ENCODE measurements around the gene ZNF775. TPM values are rescaled to one million over a fixed set of nuclear protein-coding genes. Genes with fewer than 3 reads are reported as not detected.

Gene ZNF775
- total RNA-seq, 2 donors from 2014 or later = 11.0 to 11.3 TPM

DNA sequence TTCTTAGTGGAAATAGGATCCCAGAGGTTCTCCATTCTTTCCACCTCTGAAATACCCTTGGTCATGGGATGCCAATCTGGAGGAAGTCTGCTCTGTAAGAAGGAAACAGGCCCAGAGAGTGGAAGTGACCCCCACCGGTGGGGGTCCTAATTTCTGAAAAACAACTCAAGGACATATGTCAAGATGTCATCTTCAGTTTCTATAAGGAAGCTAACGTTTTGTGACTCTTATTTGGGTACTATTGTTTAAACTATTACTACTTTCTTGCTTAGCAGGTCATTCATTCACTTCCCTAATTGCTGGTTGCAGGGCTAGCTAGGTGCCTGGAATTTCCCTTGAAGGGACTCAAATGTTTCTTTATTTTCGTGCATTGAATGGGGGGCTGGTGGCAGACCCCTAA lies 1.9 kb upstream of the ZNF775 start:
- Histone ChIP-seq H3K4me1 (peaks cover 17% of the 10 kb centered on the region), H3K27me3 (no peaks in the 10 kb centered on the region), H3K27ac (peak overlapping the region; percentile 97), H3K9me3 (no peaks in the 10 kb centered on the region), H3K4me3 (no peak overlapping the region), H3K36me3 (no peaks in the 10 kb centered on the region), H3K9ac (ENCODE audit: low read depth in 2 of 2, low read length in 2 of 2) (peak overlapping the region in 1 of 2 donors; percentile 77)
- DNase-seq = no peak
- TF ChIP-seq, protein P1, sequence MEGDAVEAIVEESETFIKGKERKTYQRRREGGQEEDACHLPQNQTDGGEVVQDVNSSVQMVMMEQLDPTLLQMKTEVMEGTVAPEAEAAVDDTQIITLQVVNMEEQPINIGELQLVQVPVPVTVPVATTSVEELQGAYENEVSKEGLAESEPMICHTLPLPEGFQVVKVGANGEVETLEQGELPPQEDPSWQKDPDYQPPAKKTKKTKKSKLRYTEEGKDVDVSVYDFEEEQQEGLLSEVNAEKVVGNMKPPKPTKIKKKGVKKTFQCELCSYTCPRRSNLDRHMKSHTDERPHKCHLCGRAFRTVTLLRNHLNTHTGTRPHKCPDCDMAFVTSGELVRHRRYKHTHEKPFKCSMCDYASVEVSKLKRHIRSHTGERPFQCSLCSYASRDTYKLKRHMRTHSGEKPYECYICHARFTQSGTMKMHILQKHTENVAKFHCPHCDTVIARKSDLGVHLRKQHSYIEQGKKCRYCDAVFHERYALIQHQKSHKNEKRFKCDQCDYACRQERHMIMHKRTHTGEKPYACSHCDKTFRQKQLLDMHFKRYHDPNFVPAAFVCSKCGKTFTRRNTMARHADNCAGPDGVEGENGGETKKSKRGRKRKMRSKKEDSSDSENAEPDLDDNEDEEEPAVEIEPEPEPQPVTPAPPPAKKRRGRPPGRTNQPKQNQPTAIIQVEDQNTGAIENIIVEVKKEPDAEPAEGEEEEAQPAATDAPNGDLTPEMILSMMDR (IDR thresholded peaks at IDR 0.05) = no peak
- intact Hi-C loops (cut with DNase I) = no loop called here

DNA sequence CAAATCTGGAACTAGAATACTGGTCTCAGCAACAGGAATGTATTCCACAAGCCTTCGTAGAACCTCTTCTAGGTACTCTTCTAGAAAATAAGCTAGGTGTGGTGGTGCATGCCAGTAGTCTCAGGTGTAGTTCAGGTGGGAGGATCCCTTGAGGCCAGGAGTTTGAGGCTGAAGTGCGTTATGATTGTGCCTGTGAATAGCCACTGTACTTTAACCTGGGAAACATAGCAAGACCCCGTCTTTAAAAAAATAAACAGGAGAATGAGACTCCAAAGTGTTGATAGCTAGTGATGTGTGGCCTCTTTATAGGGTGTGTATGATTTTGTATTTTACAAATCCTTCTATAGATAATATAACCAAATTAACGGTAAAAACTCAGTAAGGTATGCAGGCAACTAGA lies 1.5 kb upstream of the ZNF775 start:
- Histone ChIP-seq H3K27me3 (no peaks in the 10 kb centered on the region), H3K9ac (ENCODE audit: low read depth in 2 of 2, low read length in 2 of 2) (peak overlapping the region in 1 of 2 donors; percentile 77), H3K27ac (peak overlapping the region; percentile 97), H3K9me3 (no peaks in the 10 kb centered on the region), H3K36me3 (no peaks in the 10 kb centered on the region), H3K4me3 (no peak overlapping the region), H3K4me1 (peaks cover 20% of the 10 kb centered on the region)
- TF ChIP-seq, protein P1 (IDR thresholded peaks at IDR 0.05) = no peak
- peak; percentile 73 for DNase-seq
- intact Hi-C loops (cut with DNase I) = no loop called here

DNA sequence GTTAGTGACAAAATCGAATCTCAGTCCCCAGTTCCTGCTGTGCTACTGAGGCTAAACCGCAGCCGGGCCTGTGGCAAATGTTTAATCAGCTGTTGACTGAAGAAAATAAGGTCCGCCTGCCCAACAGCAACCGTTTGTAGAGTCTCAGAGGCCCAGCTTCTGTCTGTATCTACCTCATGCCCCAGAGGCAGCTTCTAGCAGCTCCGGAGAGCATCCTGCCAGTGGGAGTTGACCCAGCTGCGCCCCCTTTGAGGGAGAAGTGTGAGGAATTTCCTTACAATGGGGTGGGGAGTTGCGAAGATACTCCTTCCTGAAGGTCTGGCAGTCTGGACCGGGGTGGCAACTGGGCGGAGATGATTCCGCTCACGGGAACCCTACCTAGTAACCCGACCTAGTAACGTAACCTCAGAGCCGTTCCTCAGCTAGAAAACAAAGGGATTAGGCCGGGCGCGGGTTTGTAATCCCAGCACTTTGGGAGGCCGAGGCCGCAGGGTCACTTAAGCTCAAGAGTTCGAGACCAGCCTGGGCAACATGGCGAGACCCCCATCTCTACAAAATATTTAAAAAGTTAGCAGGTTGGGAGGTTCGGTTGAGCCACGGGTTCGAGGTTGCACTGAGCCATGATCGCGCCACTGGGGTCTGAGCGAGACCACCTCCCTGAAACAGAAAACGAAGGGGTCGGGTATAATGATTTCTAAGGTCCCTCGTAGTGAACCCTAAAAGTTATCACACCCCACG lies 846 bp upstream of the ZNF775 start:
- Histone ChIP-seq H3K36me3 (no peaks in the 10 kb centered on the region), H3K4me1 (peaks cover 23% of the 10 kb centered on the region), H3K27ac (peak overlapping the region; percentile 97), H3K27me3 (no peaks in the 10 kb centered on the region), H3K4me3 (peak overlapping the region; percentile 96), H3K9me3 (no peaks in the 10 kb centered on the region), H3K9ac (ENCODE audit: low read depth in 2 of 2, low read length in 2 of 2) (peak overlapping the region; percentile 81 to 95)
- peak; percentile 85 for DNase-seq
- intact Hi-C loops (cut with DNase I) = no loop called here
- TF ChIP-seq, protein P1 (IDR thresholded peaks at IDR 0.05) = no peak

DNA sequence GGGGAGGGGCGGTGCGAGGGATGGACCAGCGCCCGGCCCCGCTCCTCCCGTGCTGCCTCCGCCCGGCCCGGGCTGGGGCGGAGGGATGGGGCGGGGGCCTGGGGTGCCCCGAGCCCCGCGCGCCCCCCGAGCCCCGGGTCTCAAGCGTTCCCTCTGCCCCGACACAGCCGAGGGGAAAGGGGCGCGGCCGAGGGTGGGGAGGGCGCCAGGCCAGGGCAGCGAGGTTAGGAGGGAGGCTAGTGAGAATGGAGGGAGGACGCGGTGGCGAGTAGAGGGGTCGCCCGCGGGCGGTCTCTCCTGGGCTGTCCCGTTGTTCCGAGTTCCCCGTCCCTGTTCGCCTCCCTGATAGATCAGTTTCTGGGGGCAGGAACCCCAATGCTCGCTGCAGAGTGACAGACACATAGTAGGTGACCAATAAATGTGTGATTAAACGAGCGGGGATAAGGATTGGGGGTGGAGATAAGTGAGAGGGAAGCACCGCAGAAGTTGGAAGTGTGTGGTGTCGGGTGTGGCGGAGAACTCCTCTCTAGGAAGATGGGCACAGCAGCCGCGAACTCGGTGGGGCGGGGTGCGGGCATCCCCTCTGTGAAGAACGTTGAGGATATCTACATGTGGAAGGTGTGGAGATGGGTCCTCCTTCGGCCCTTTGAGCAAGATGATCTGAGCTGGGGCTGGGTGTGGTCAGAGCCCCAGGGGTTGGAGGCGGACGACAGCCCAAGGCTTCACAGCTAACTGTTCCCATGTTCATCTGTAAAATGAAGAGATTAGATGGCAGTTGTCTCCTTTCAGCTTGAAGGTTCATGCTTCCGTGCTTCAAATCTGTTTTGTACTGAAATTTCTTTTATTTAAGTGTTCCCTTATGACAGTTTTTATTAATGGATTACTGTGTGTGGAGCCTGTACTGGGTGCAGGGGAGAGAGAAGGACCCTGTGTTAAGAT lies 580 bp downstream of the ZNF775 start:
- no peaks in the 10 kb centered on the region for H3K9me3 ChIP-seq
- TF ChIP-seq, protein P1 (IDR thresholded peaks at IDR 0.05) = no peak
- H3K27ac ChIP-seq = peak overlapping the region; percentile 97
- H3K4me1 ChIP-seq = peaks cover 28% of the 10 kb centered on the region
- H3K27me3 ChIP-seq = no peaks in the 10 kb centered on the region
- H3K4me3 ChIP-seq = peak overlapping the region; percentile 96
- H3K9ac ChIP-seq (ENCODE audit: low read depth in 2 of 2, low read length in 2 of 2) = peak overlapping the region; percentile 75 to 86
- peak; percentile 66 for DNase-seq
- intact Hi-C loops (cut with DNase I) = no loop called here
- H3K36me3 ChIP-seq = no peaks in the 10 kb centered on the region

GRCh38 chr7:150380463-150380862 lies 1.3 kb downstream of the ZNF775 start:
- DNase-seq = no peak
- intact Hi-C loops (cut with DNase I) = no loop called here
- peak overlapping the region; percentile 97 for H3K27ac ChIP-seq
- no peaks in the 10 kb centered on the region for H3K27me3 ChIP-seq
- no peak overlapping the region for H3K4me3 ChIP-seq
- H3K4me1 ChIP-seq = peaks cover 28% of the 10 kb centered on the region
- TF ChIP-seq, protein P1 (IDR thresholded peaks at IDR 0.05) = no peak
- H3K9me3 ChIP-seq = no peaks in the 10 kb centered on the region
- H3K9ac ChIP-seq (ENCODE audit: low read depth in 2 of 2, low read length in 2 of 2) = peak overlapping the region; percentile 14 to 86
- H3K36me3 ChIP-seq = no peaks in the 10 kb centered on the region

Measured in colonic mucosa (tissue), 4 donors.